Gastrocnemius medialis (tissue), 4 donors: ENCODE data around the gene VSIR. TPM values are rescaled to one million over a fixed set of nuclear protein-coding genes. Genes with fewer than 3 reads are reported as not detected.

Experiments
- ATAC-seq, 2 donors: fragments of 150-250 bp; one replicate each; pipeline ENCODE4 v1.9.1; 2016
- DNase-seq, 2 donors: peaks; one replicate each; pipeline ENCODE4 v3.0.0-alpha.2; 2019
- H3K27ac ChIP-seq, 4 donors: fragments of 200-600 bp; sonication (generic); 1 replicate in 1 of 4; 2 replicates in 3 of 4; pipeline ENCODE4 v1.5.1; 2016 to 2018; ENCODE audit warnings: mild to moderate bottlenecking in 2 of 4, moderate library complexity in 1 of 4
- H3K27me3 ChIP-seq, 3 donors: fragments of 200-600 bp; sonication (generic) in 2 of 3; 1 replicate in 1 of 3; 2 replicates in 2 of 3; pipeline versions ENCODE4 v1.5.1 to v1.6.0; 2016 to 2019; ENCODE audit warnings: mild to moderate bottlenecking in 1 of 3, moderate library complexity in 1 of 3
- H3K36me3 ChIP-seq, 2 donors: fragments of 200-600 bp; sonication (generic) in 1 of 2; one replicate each; pipeline ENCODE4 v1.5.1; 2017 to 2018
- H3K4me1 ChIP-seq, 2 donors: fragments of 200-600 bp; sonication (generic) in 1 of 2; one replicate each; pipeline ENCODE4 v1.5.1; 2016 to 2017; ENCODE audit warnings: mild to moderate bottlenecking in 2 of 2
- H3K4me3 ChIP-seq, 4 donors: fragments of 200-600 bp; sonication (generic) in 3 of 4; 1 replicate in 1 of 4; 2 replicates in 3 of 4; pipeline ENCODE4 v1.5.1; 2016 to 2019; ENCODE audit warnings: mild to moderate bottlenecking in 2 of 4
- H3K9me3 ChIP-seq, 3 donors: fragments of 200-600 bp; sonication (generic) in 2 of 3; 1 replicate in 1 of 3; 2 replicates in 2 of 3; pipeline ENCODE4 v1.5.1; 2016 to 2019
- POLR2A ChIP-seq, 2 donors: fragments of 450-650 bp; IDR thresholded peaks; one replicate each; pipeline ENCODE4 v1.6.1; 2017; ENCODE audit warnings: antibody characterized with exemption in 2 of 2, mild to moderate bottlenecking in 2 of 2, moderate library complexity in 2 of 2
- in situ Hi-C, 4 donors: fragments of 200-750 bp; cut with MboI; loops; one replicate each; pipeline versions ENCODE4 v1.15.0 to v1.8.0; 2017; ENCODE audit warnings: low sequenced_read_pairs in 4 of 4
- intact Hi-C: fragments of 100-400 bp; cut with DNase I; formaldehyde crosslinking; loops from one replicate; pipeline ENCODE4 v1.15.1; 2023; ENCODE audit warnings: low total_unique reads
- total RNA-seq, 4 donors: library from RNA; depleted of rRNA; stranded (reverse); fragments of >200 nt; gene quantifications; one replicate each; pipeline versions ENCODE4 v1.1.0 to v1.2.3, GENCODE V29; 2016
- TF ChIP-seq, protein P1 (sequence below), 5 experiments: fragments of 450-650 bp in 3 of 5; fragments of 200-600 bp in 2 of 5; sonication (generic) in 2 of 5; IDR thresholded peaks in 4 of 5; conservative IDR thresholded peaks in 1 of 5; 1 replicate in 4 of 5; 2 replicates in 1 of 5; pipeline ENCODE4 v1.5.1; 2016 to 2019; ENCODE audit warnings: antibody characterized with exemption in 5 of 5, mild to moderate bottlenecking in 3 of 5, moderate library complexity in 3 of 5

The VSIR gene
- total RNA-seq, 4 donors from 2014 or later, result 7.9 to 20.7 (median 16.9) TPM

DNA sequence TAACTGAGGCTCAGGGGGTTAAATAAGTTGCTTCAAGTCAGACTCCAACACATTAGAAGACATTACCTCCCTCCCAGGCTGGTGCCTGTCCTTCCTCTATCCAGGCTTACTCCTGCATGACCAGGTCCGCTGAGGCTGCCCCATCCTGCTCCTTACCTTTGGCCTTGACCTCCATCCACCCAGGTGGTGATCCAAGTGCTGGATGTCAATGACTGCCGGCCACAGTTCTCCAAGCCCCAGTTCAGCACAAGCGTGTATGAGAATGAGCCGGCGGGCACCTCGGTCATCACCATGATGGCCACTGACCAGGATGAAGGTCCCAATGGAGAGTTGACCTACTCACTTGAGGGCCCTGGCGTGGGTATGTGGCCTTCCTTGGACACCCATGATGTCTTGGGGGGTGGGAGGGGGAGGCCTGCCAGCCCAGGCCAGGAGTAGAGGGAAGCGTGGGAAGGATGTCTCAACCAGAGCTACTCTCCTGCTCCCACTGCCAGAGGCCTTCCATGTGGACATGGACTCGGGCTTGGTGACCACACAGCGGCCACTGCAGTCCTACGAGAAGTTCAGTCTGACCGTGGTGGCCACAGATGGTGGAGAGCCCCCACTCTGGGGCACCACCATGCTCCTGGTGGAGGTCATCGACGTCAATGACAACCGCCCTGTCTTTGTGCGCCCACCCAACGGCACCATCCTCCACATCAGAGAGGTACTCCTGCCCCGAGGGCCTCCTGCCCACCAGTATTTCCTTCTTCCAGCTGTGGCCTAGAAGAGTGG, 29.6 kb upstream of the VSIR start:
- intact Hi-C loops (no loop called here), in situ Hi-C loops (loop anchor here in 3 of 4 donors (25.0 kb wide), 2 partner anchors 416 to 491 kb away; partner anchors contain the start of genes CDH23 (in 2 of the 3) and SLC29A3 (in 1 of the 3))
- no peaks in the 10 kb centered on the region for H3K9me3 ChIP-seq
- no peaks in the 10 kb centered on the region for H3K36me3 ChIP-seq
- H3K27me3 ChIP-seq, result no peaks in the 10 kb centered on the region
- no peak for ATAC-seq
- TF ChIP-seq, protein P1, sequence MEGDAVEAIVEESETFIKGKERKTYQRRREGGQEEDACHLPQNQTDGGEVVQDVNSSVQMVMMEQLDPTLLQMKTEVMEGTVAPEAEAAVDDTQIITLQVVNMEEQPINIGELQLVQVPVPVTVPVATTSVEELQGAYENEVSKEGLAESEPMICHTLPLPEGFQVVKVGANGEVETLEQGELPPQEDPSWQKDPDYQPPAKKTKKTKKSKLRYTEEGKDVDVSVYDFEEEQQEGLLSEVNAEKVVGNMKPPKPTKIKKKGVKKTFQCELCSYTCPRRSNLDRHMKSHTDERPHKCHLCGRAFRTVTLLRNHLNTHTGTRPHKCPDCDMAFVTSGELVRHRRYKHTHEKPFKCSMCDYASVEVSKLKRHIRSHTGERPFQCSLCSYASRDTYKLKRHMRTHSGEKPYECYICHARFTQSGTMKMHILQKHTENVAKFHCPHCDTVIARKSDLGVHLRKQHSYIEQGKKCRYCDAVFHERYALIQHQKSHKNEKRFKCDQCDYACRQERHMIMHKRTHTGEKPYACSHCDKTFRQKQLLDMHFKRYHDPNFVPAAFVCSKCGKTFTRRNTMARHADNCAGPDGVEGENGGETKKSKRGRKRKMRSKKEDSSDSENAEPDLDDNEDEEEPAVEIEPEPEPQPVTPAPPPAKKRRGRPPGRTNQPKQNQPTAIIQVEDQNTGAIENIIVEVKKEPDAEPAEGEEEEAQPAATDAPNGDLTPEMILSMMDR (IDR thresholded peaks at IDR 0.05 in 4 of 5, conservative IDR thresholded peaks at IDR 0.05 in 1 of 5), result no peak
- no peak for TF ChIP-seq POLR2A (IDR thresholded peaks at IDR 0.05)
- no peaks in the 10 kb centered on the region for H3K4me1 ChIP-seq
- DNase-seq, result no peak
- no peak overlapping the region for H3K27ac ChIP-seq
- H3K4me3 ChIP-seq, result no peak overlapping the region

DNA sequence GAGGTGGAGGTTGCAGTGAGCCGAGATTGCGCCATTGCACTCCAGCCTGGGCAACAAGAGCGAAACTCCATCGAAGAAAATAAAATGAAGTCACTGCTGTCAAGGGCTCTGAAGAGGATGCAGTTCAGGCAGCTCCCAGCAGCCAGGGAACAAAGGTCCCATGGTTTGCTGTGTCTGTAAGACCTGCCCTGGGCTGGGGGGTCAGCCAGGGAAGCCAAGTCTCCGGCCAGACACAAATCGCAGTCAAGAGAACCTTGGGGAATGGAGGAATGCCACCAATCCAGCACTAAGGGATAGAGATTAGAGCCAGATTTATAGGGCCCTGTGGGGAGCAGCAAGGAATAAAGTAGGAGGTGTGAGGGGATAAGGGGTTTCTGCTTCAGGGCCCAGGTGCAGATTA, 28.9 kb upstream of the VSIR start:
- no peak for TF ChIP-seq POLR2A (IDR thresholded peaks at IDR 0.05)
- TF ChIP-seq, protein P1 (IDR thresholded peaks at IDR 0.05 in 4 of 5, conservative IDR thresholded peaks at IDR 0.05 in 1 of 5), result no peak
- H3K27me3 ChIP-seq, result no peaks in the 10 kb centered on the region
- no peaks in the 10 kb centered on the region for H3K4me1 ChIP-seq
- no peaks in the 10 kb centered on the region for H3K9me3 ChIP-seq
- DNase-seq (no peak), ATAC-seq (no peak)
- no peak overlapping the region for H3K4me3 ChIP-seq
- in situ Hi-C loops (loop anchor here in 3 of 4 donors (25.0 kb wide), 2 partner anchors 415 to 490 kb away; partner anchors contain the start of genes CDH23 (in 2 of the 3) and SLC29A3 (in 1 of the 3)), intact Hi-C loops (no loop called here)
- no peaks in the 10 kb centered on the region for H3K36me3 ChIP-seq
- H3K27ac ChIP-seq, result no peak overlapping the region

DNA sequence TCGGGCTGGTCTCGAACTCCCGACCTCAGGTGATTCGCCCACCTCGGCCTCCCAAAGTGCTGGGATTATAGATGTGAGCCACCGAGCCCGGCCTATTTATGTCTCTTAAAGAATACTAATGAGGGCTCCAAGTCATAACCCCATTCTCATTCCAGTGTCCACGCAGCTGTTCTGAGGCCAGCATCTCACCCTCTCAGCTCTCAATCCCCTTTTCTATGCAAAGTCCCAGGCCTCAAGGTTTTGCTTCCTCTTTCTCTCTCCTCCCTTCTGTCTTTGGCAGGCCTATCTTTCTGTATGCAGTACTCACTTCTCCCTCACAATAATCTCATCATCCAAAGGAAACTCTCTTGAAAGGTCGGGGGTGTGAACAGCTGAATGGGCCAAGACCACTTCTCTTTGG, 28.0 kb upstream of the VSIR start:
- in situ Hi-C loops (loop anchor here in 3 of 4 donors (25.0 kb wide), 2 partner anchors 414 to 489 kb away; partner anchors contain the start of genes CDH23 (in 2 of the 3) and SLC29A3 (in 1 of the 3)), intact Hi-C loops (no loop called here)
- Histone ChIP-seq H3K9me3 (no peaks in the 10 kb centered on the region), H3K27me3 (no peaks in the 10 kb centered on the region), H3K27ac (no peak overlapping the region), H3K4me1 (no peaks in the 10 kb centered on the region), H3K4me3 (no peak overlapping the region), H3K36me3 (no peaks in the 10 kb centered on the region)
- DNase-seq (no peak), ATAC-seq (no peak)
- TF ChIP-seq, protein P1 (IDR thresholded peaks at IDR 0.05 in 4 of 5, conservative IDR thresholded peaks at IDR 0.05 in 1 of 5), result no peak
- no peak for TF ChIP-seq POLR2A (IDR thresholded peaks at IDR 0.05)

DNA sequence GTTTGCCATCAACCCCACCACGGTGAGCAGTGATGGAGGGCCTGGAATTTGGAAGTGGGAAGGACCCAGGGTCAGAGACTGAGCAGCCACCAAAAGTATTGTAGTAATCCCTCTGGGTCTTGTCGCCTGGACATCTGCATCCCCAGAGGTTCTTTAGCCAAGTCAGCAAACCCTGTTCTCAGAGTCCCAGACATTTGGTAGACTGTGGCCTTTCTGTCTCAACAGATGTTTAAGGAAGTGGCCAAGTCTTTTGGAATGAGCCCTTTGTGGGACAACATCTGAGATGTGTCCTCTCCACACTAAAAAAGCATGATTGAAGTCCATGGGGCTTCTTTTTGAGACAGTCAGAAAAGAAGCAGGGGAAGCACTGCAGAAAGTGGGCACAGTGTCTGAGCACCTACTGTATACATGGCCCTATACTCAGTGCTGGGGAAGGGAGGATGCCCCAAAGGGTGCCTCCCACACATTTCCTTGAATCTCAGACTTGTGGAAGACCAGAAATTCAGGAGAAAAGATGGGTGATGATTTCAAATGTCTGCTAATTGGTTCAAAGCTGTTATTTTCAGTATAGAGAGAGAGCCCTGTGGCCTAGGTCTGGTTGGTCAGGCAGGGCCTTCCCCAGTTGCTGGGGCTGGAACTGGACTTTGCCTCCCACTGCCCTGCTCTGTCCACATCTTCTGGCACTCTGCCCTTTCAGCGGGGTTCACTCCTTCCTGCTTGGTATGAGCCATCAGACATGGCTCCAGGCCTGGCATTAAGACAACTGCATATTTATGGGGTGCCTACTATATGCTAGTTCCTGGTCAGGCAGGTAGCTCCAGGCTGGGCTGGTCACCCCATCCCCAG, 26.5 kb upstream of the VSIR start:
- TF ChIP-seq, protein P1 (IDR thresholded peaks at IDR 0.05 in 4 of 5, conservative IDR thresholded peaks at IDR 0.05 in 1 of 5), result no peak
- no peak for TF ChIP-seq POLR2A (IDR thresholded peaks at IDR 0.05)
- in situ Hi-C loops (loop anchor here in 3 of 4 donors (25.0 kb wide), 2 partner anchors 413 to 488 kb away; partner anchors contain the start of genes CDH23 (in 2 of the 3) and SLC29A3 (in 1 of the 3)), intact Hi-C loops (no loop called here)
- no peak for ATAC-seq
- Histone ChIP-seq H3K27ac (no peak overlapping the region), H3K9me3 (no peaks in the 10 kb centered on the region), H3K27me3 (no peaks in the 10 kb centered on the region), H3K36me3 (no peaks in the 10 kb centered on the region), H3K4me1 (no peaks in the 10 kb centered on the region), H3K4me3 (no peak overlapping the region)
- no peak for DNase-seq
